GM23338 (cell line): Measurements from ENCODE around the gene LOXL3. TPM values are rescaled to one million over a fixed set of nuclear protein-coding genes. Genes with fewer than 3 reads are reported as not detected.

Experiments used
- ATAC-seq: fragments of 200-7000 bp; cut with Tn5 transposase; 3 replicates; pipeline ENCODE4 v1.9.1; 2020
- DNase-seq: peaks from one replicate; pipeline ENCODE4 v3.0.0-alpha.2; 2015; ENCODE audit warnings: low spot score
- H2AFZ ChIP-seq: fragments of 200-600 bp; sonication (generic); 2 replicates; pipeline ENCODE4 v1.8.0; 2016; ENCODE audit warnings: antibody characterized with exemption, mild to moderate bottlenecking, moderate library complexity
- H3F3A ChIP-seq: fragments of 200-600 bp; sonication (generic); replicated peaks from 2 replicates; pipeline ENCODE4 v1.8.0; 2017; ENCODE audit warnings: antibody characterized with exemption, mixed run types, low read depth
- H3K27ac ChIP-seq: fragments of 200-600 bp; sonication (generic); 2 replicates; pipeline ENCODE4 v1.6.1; 2016; ENCODE audit warnings: low read depth
- H3K27me3 ChIP-seq: fragments of 200-600 bp; sonication (generic); 2 replicates; pipeline ENCODE4 v1.8.0; 2016; ENCODE audit warnings: mild to moderate bottlenecking, mixed run types, moderate library complexity; ENCODE audit not compliant: insufficient read depth
- H3K36me3 ChIP-seq: fragments of 200-600 bp; sonication (generic); 2 replicates; pipeline ENCODE4 v1.8.0; 2016; ENCODE audit warnings: mild to moderate bottlenecking; ENCODE audit not compliant: insufficient read depth
- H3K4me1 ChIP-seq: fragments of 200-600 bp; sonication (generic); 2 replicates; pipeline ENCODE4 v1.8.0; 2016; ENCODE audit warnings: mild to moderate bottlenecking, moderate library complexity; ENCODE audit not compliant: insufficient read depth
- H3K4me2 ChIP-seq: fragments of 200-600 bp; sonication (generic); 2 replicates; pipeline ENCODE4 v1.7.1; 2017; ENCODE audit warnings: mixed run types
- H3K4me3 ChIP-seq: fragments of 200-600 bp; sonication (generic); 2 replicates; pipeline ENCODE4 v1.6.1; 2016; ENCODE audit warnings: mixed run types
- H3K79me2 ChIP-seq: fragments of 200-600 bp; sonication (generic); replicated peaks from 2 replicates; pipeline ENCODE4 v1.8.0; 2017; ENCODE audit warnings: mild to moderate bottlenecking; ENCODE audit not compliant: insufficient read depth
- H3K9me2 ChIP-seq: fragments of 200-600 bp; sonication (generic); 2 replicates; pipeline ENCODE4 v1.8.0; 2017; ENCODE audit not compliant: insufficient read depth
- H4K20me1 ChIP-seq: fragments of 200-600 bp; sonication (generic); replicated peaks from 2 replicates; pipeline ENCODE4 v1.8.0; 2017; ENCODE audit warnings: mild to moderate bottlenecking; ENCODE audit not compliant: insufficient read depth
- H3K27ac Mint-ChIP-seq: 2 replicates; pipeline ENCODE4 v1.8.0; 2020; ENCODE audit warnings: inconsistent platforms, mild to moderate bottlenecking, moderate library complexity, mixed read lengths
- H3K27me3 Mint-ChIP-seq: 3 replicates; pipeline ENCODE4 v1.8.0; 2022; ENCODE audit warnings: low read depth, mild to moderate bottlenecking, moderate library complexity, mixed read lengths, inconsistent platforms; ENCODE audit not compliant: insufficient read depth, poor library complexity
- H3K36me3 Mint-ChIP-seq: 3 replicates; pipeline ENCODE4 v1.8.0; 2021; ENCODE audit warnings: low read depth, mild to moderate bottlenecking, inconsistent platforms, moderate library complexity, mixed read lengths
- H3K4me1 Mint-ChIP-seq: 3 replicates; pipeline ENCODE4 v1.8.0; 2020; ENCODE audit warnings: mild to moderate bottlenecking, inconsistent platforms, mixed read lengths
- H3K4me3 Mint-ChIP-seq: 3 replicates; pipeline ENCODE4 v1.8.0; 2021; ENCODE audit warnings: moderate library complexity, mild to moderate bottlenecking, inconsistent platforms, mixed read lengths
- H3K9me3 Mint-ChIP-seq: 3 replicates; pipeline ENCODE4 v1.8.0; 2020; ENCODE audit warnings: moderate library complexity, mild to moderate bottlenecking, inconsistent platforms, mixed read lengths
- CREB1 ChIP-seq: fragments of 250-450 bp; sonication (Bioruptor Pico); IDR thresholded peaks from 2 replicates; pipeline ENCODE4 v1.5.0; 2020; ENCODE audit warnings: low read depth, mild to moderate bottlenecking, moderate library complexity
- CTCF ChIP-seq, 2 experiments: fragments of 200-600 bp in 1 of 2; sonication (generic) in 1 of 2; conservative IDR thresholded peaks; 2 replicates each; pipeline versions ENCODE4 v1.5.1 to v1.6.1; 2016 to 2017; ENCODE audit warnings: antibody characterized with exemption in 2 of 2, low read depth in 2 of 2, mild to moderate bottlenecking in 2 of 2, moderate library complexity in 1 of 2
- EZH2 ChIP-seq: fragments of 200-600 bp; sonication (generic); IDR thresholded peaks from one replicate; pipeline ENCODE4 v1.8.0; 2017; ENCODE audit warnings: antibody characterized with exemption, mild to moderate bottlenecking, low read depth; ENCODE audit not compliant: unreplicated experiment
- EZH2phosphoT487 ChIP-seq: fragments of 200-600 bp; sonication (generic); IDR thresholded peaks from one replicate; pipeline ENCODE4 v1.8.1; 2018; ENCODE audit warnings: antibody characterized with exemption; ENCODE audit not compliant: unreplicated experiment
- JUNB ChIP-seq: IDR thresholded peaks from one replicate; pipeline ENCODE4 v1.6.1; 2016; ENCODE audit warnings: antibody characterized with exemption; ENCODE audit not compliant: unreplicated experiment
- NANOG ChIP-seq: IDR thresholded peaks from 2 replicates; pipeline ENCODE4 v1.6.1; 2016; ENCODE audit warnings: antibody characterized with exemption, borderline replicate concordance
- POLR2AphosphoS5 ChIP-seq: IDR thresholded peaks from 2 replicates; pipeline ENCODE4 v1.6.1; 2016; ENCODE audit warnings: antibody characterized with exemption, low read depth
- STAT1 ChIP-seq: IDR thresholded peaks from one replicate; pipeline ENCODE4 v1.6.1; 2016; ENCODE audit warnings: antibody characterized with exemption; ENCODE audit not compliant: unreplicated experiment
- ZNF114 ChIP-seq: fragments of 250-450 bp; sonication (Bioruptor Pico); IDR thresholded peaks from 2 replicates; pipeline ENCODE4 v1.5.0; 2020; ENCODE audit warnings: mild to moderate bottlenecking, moderate library complexity
- ZNF331 ChIP-seq: fragments of 250-450 bp; sonication (Bioruptor Pico); IDR thresholded peaks from 2 replicates; pipeline ENCODE4 v1.5.0; 2020; ENCODE audit warnings: low read depth, mild to moderate bottlenecking, moderate library complexity
- polyA plus RNA-seq: library from polyadenylated mRNA; unstranded; fragments of >200 nt; fragmentation: Nextera tagmentation; extraction: Ambion mirVana; gene quantifications from 2 replicates; pipeline ENCODE4 v1.2.1, GENCODE V29; 2016
- total RNA-seq: library from RNA; depleted of rRNA; stranded (reverse); fragments of >200 nt; shearing (Covaris generic); gene quantifications from 2 replicates; pipeline ENCODE4 v1.2.3, GENCODE V29; 2014
- TF ChIP-seq, protein P1 (sequence below): IDR thresholded peaks from one replicate; pipeline ENCODE4 v1.6.1; 2018; ENCODE audit warnings: antibody characterized with exemption; ENCODE audit not compliant: unreplicated experiment
- TF ChIP-seq, protein P2 (sequence below): fragments of 250-450 bp; sonication (Bioruptor Pico); IDR thresholded peaks from 2 replicates; pipeline ENCODE4 v1.5.0; 2020; ENCODE audit warnings: mild to moderate bottlenecking, moderate library complexity
- TF ChIP-seq, protein P3 (sequence below): IDR thresholded peaks from 2 replicates; pipeline ENCODE4 v1.6.1; 2016; ENCODE audit warnings: antibody characterized with exemption

Gene LOXL3
- total and polyA plus RNA-seq, 2 experiments from 2014 or later, result 4.7 to 14.9 TPM

GRCh38 chr2:74556159-74556558 is 2.4 kb upstream of the LOXL3 start:
- Histone ChIP-seq H3K79me2 (no peaks in the 10 kb centered on the region), H3K9me2 (no peaks in the 10 kb centered on the region), H3K4me1 (peaks cover 25% of the 10 kb centered on the region), H4K20me1 (no peaks in the 10 kb centered on the region), H3K36me3 (no peaks in the 10 kb centered on the region), H3K4me3 (no peak overlapping the region; the same call in 1 of the 2 replicates), H3F3A (no peaks in the 10 kb centered on the region; the same call in 1 of the 2 replicates), H3K4me2 (no peak overlapping the region), H3K27me3 (peaks cover 74% of the 10 kb centered on the region), H2AFZ (no peak overlapping the region), H3K27ac (no peak overlapping the region)
- H3K9me3 Mint-ChIP-seq, result no peaks in the 10 kb centered on the region
- peaks cover 69% of the 10 kb centered on the region for H3K27me3 Mint-ChIP-seq
- DNase-seq, result no peak
- no peaks in the 10 kb centered on the region; the same call in 2 of the 3 replicates for H3K36me3 Mint-ChIP-seq
- TF ChIP-seq, protein P1, sequence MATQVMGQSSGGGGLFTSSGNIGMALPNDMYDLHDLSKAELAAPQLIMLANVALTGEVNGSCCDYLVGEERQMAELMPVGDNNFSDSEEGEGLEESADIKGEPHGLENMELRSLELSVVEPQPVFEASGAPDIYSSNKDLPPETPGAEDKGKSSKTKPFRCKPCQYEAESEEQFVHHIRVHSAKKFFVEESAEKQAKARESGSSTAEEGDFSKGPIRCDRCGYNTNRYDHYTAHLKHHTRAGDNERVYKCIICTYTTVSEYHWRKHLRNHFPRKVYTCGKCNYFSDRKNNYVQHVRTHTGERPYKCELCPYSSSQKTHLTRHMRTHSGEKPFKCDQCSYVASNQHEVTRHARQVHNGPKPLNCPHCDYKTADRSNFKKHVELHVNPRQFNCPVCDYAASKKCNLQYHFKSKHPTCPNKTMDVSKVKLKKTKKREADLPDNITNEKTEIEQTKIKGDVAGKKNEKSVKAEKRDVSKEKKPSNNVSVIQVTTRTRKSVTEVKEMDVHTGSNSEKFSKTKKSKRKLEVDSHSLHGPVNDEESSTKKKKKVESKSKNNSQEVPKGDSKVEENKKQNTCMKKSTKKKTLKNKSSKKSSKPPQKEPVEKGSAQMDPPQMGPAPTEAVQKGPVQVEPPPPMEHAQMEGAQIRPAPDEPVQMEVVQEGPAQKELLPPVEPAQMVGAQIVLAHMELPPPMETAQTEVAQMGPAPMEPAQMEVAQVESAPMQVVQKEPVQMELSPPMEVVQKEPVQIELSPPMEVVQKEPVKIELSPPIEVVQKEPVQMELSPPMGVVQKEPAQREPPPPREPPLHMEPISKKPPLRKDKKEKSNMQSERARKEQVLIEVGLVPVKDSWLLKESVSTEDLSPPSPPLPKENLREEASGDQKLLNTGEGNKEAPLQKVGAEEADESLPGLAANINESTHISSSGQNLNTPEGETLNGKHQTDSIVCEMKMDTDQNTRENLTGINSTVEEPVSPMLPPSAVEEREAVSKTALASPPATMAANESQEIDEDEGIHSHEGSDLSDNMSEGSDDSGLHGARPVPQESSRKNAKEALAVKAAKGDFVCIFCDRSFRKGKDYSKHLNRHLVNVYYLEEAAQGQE, result no peak
- TF ChIP-seq POLR2AphosphoS5 (no peak), EZH2 (no peak), ZNF331 (CRISPR knock-in tag) (no peak), JUNB (no peak), NANOG (no peak), CREB1 (CRISPR knock-in tag) (no peak), EZH2phosphoT487 (no peak), STAT1 (no peak), ZNF114 (no peak), CTCF (conservative IDR thresholded peaks at IDR 0.05; ENCODE audit: low read depth in 2 of 2) (no peak)
- TF ChIP-seq, protein P2, sequence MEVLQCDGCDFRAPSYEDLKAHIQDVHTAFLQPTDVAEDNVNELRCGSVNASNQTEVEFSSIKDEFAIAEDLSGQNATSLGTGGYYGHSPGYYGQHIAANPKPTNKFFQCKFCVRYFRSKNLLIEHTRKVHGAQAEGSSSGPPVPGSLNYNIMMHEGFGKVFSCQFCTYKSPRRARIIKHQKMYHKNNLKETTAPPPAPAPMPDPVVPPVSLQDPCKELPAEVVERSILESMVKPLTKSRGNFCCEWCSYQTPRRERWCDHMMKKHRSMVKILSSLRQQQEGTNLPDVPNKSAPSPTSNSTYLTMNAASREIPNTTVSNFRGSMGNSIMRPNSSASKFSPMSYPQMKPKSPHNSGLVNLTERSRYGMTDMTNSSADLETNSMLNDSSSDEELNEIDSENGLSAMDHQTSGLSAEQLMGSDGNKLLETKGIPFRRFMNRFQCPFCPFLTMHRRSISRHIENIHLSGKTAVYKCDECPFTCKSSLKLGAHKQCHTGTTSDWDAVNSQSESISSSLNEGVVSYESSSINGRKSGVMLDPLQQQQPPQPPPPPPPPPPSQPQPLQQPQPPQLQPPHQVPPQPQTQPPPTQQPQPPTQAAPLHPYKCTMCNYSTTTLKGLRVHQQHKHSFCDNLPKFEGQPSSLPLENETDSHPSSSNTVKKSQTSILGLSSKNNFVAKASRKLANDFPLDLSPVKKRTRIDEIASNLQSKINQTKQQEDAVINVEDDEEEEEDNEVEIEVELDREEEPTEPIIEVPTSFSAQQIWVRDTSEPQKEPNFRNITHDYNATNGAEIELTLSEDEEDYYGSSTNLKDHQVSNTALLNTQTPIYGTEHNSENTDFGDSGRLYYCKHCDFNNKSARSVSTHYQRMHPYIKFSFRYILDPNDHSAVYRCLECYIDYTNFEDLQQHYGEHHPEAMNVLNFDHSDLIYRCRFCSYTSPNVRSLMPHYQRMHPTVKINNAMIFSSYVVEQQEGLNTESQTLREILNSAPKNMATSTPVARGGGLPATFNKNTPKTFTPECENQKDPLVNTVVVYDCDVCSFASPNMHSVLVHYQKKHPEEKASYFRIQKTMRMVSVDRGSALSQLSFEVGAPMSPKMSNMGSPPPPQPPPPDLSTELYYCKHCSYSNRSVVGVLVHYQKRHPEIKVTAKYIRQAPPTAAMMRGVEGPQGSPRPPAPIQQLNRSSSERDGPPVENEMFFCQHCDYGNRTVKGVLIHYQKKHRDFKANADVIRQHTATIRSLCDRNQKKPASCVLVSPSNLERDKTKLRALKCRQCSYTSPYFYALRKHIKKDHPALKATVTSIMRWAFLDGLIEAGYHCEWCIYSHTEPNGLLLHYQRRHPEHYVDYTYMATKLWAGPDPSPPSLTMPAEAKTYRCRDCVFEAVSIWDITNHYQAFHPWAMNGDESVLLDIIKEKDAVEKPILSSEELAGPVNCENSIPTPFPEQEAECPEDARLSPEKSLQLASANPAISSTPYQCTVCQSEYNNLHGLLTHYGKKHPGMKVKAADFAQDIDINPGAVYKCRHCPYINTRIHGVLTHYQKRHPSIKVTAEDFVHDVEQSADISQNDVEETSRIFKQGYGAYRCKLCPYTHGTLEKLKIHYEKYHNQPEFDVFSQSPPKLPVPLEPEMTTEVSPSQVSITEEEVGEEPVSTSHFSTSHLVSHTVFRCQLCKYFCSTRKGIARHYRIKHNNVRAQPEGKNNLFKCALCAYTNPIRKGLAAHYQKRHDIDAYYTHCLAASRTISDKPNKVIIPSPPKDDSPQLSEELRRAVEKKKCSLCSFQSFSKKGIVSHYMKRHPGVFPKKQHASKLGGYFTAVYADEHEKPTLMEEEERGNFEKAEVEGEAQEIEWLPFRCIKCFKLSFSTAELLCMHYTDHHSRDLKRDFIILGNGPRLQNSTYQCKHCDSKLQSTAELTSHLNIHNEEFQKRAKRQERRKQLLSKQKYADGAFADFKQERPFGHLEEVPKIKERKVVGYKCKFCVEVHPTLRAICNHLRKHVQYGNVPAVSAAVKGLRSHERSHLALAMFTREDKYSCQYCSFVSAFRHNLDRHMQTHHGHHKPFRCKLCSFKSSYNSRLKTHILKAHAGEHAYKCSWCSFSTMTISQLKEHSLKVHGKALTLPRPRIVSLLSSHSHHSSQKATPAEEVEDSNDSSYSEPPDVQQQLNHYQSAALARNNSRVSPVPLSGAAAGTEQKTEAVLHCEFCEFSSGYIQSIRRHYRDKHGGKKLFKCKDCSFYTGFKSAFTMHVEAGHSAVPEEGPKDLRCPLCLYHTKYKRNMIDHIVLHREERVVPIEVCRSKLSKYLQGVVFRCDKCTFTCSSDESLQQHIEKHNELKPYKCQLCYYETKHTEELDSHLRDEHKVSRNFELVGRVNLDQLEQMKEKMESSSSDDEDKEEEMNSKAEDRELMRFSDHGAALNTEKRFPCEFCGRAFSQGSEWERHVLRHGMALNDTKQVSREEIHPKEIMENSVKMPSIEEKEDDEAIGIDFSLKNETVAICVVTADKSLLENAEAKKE (CRISPR knock-in tag), result no peak
- TF ChIP-seq, protein P3, sequence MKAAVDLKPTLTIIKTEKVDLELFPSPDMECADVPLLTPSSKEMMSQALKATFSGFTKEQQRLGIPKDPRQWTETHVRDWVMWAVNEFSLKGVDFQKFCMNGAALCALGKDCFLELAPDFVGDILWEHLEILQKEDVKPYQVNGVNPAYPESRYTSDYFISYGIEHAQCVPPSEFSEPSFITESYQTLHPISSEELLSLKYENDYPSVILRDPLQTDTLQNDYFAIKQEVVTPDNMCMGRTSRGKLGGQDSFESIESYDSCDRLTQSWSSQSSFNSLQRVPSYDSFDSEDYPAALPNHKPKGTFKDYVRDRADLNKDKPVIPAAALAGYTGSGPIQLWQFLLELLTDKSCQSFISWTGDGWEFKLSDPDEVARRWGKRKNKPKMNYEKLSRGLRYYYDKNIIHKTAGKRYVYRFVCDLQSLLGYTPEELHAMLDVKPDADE, result no peak
- H3K4me3 Mint-ChIP-seq, result peak overlapping the region; percentile 93
- ATAC-seq, result no peak
- H3K4me1 Mint-ChIP-seq, result peaks cover 25% of the 10 kb centered on the region
- no peak overlapping the region for H3K27ac Mint-ChIP-seq
